Activated effector memory CD4-positive, alpha-beta T cell treated with Interleukin-2 at 50 U/mL for 16 hours (primary cell): ENCODE results near the gene MPHOSPH8.
"Not testable (repeated sequence)": the region's sequence is repeated elsewhere in the genome, so short reads cannot be mapped to it uniquely, and the experiment has no call there.

Experiments used
- DNase-seq: peaks from one replicate; pipeline ENCODE4 v3.0.0-alpha.2; 2020

The MPHOSPH8 gene

DNA sequence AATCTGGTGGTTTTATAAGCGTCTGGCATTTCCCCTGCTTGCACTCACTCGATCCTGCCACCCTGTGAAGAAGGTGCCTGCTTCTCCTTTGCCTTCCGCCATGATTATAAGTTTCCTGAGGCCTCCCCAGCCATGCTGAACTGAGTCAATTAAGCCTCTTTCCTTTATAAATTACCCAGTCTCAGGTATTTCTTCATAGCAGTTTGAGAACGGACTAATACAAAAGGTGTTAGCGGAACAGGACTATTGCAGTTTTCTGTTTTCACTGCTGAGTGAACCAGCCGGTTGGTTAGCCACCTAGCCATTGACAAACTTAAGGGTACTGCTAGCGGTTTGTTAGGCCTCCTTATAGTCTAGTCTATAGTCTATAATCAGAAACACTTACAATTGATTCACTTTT, 2.5 kb downstream of the MPHOSPH8 start:
- not testable (repeated sequence) for DNase-seq

DNA sequence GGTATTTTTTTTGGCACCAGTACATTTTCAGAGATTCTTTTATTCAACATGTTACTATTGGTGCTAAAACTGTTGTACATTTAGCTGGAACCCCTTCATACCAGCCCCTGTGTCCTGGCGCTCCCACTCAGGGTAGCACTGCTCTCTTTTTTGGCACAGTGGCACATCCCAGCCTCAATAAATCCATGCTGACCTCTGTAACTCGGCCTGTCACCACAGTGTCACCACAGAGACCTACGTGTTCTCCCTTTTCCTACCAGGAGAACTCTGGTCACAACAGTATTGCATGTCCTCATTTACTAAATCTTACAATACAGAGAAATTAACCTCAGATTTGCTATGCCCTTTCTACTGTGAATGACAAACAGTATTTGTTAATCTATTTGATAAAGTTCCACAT, 10.2 kb downstream of the MPHOSPH8 start:
- no peak for DNase-seq

DNA sequence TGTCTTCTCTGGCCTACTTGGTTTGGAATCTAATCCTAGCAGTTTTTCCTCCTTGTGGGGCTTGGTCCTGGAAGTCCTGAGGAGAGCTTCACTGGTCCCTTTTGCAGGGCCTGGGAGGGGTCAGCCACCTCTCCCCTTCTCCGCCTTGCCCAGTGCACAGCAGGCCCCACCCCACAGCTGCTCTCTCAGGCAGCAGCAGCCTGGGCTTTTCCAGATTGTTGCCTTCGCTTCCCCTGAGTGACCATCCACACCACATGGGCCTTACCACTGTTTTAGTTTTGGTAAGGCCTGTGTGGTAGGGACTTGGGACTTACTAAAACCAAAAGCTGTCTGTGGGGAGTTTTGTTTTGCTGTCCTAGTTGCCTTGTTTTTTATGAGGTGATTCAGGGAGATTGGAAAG, 11.5 kb downstream of the MPHOSPH8 start:
- no peak for DNase-seq

DNA sequence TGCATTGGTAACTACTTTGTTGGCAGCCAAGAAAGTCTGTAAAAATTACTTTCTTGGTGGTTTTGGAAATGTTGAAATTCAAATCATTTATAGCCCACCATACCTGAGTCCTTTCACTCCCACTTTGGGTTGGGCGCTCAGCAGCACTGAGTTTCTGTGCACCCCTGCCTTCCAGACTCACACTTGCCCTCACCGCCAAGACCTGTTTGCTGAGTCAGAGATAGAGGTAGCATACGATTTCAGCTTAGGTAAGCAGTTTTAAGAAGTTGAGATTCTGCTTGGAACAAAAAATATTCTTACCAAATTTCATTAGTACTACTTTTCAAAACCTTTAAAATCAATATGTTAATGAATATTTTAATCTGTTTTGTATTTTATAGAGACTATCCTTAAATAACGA, 12.6 kb downstream of the MPHOSPH8 start:
- no peak for DNase-seq

DNA sequence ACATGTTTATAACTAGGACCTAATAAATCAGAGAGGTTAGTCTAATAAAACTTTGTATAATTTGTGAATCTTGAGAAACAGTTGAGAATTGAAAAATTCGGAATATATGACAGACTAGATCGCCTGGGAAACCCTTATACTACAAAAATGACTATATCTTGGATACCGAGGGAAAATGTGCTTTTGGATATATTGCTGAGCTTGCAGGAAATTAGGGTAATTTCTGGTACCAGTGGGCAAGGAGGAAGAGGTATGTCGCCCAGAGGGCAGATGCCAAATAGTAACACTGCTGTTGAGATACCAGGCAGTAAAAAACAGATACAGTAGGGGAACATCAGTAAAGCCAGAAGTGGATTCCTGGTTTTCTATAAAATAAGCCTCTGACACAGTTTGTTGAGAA, 17.3 kb downstream of the MPHOSPH8 start:
- DNase-seq = no peak

DNA sequence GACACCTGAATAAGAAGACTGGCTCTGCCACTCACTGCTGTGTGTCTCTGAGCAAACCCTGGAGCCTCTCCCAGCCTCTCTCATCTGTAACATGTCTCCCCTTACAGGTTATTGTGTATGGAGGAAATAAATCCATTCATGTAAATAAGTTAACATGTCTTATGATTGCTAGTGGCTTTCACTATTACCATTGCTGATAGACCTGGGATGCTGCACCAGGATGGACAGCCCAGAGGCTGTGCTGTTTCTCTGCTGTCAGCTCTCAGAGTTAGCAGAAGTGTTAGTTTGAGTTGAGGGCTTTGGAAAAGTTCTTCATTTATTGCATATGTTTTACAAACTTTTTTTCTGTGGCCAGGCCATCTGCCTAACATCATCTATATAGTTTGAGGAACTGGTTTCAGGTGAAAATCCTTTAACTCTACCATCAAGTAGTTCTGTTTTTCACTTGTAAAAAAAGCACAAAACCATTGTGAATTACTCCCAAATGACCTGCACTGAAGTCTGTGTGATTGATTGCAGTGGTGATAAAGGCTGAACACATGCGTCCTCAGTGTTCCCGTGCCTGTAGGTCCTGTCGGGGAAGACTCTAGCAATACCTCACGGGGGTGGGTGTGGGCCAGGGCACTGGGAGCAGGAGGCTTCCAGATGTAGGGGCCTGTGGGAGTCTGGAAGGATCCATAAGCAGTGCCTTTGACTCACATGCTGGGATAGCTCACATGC, 24.6 kb downstream of the MPHOSPH8 start:
- no peak for DNase-seq

DNA sequence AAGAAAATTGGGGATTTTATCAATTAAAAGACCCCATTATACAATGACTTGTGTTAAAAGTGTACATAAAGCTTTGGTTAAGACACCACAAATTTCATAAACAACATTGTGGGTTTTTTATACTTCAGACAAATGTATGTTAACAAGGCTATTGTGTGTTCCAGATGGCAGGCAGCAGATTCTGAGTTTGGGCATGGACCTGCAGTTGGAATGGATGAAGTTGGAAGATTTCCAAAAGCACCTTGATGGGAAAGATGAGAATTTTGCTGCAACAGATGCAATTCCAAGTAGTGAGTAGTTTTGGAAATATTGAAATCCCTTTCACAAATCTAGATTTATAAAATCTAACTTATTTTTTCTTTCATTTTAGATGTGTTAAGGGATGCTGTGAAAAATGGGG, 25.4 kb downstream of the MPHOSPH8 start:
- no peak for DNase-seq

DNA sequence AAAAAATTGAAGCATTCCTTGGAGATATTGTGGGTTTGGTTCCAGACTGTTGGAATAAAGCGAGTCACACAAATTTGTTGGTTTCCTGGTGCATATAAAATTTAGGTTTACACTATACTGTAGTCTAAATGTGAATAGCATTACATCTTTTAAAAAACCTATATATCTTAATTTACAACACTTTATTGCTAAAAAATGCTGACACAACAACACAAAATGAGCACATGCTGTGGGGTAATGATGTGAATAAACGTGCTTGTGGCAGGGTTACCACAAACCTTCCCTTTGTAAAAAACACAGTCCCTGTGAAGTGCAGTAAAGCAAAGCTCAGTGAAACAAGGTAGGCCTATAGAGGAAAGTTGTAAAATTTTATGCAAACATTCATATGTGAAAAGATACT, 27.7 kb downstream of the MPHOSPH8 start:
- DNase-seq = no peak

DNA sequence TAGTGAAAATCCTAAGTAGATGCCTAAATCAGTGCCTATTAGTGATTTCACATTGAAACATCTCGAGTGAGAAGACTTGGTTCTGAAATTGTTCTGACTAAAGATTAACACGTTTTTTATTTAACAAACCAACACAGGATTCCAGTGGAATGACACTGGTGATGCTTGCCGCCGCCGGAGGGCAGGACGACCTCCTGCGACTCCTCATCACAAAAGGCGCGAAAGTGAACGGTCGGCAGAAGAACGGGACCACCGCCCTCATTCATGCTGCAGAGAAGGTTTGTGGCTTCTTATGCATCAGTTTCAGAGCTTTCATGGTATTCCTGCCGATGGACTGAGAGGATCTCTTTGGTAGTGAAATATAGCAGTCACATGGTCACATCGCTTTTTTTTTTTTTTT, 28.1 kb downstream of the MPHOSPH8 start:
- no peak for DNase-seq

DNA sequence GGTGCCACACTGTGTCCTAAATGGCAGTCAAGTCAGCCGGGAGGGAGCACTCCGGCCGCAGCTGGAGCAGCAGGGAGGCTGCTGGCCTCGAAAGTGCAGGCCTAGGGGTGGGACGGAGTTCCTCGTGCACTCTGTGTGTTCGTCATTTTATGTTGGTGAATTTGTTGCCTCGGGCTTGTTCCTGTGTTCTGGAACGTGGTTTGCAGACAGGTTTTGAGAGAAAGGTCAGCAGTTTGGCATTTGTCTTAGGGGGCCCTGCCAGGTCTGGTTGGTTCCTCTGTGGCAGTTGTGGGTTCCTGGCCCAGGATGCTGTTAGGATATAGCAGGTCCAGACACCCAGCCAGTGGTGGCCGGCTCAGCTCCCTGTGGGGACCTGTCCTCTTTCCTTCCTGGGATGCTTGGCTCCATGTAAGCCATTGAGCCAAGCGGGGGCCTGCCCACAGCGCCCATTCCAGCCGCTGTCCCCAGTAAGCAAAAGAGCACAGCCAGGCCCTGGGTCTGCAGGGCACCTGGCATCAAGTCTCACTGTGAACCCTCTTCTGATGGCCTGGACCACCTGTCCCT, 30.0 kb downstream of the MPHOSPH8 start:
- DNase-seq = no peak

DNA sequence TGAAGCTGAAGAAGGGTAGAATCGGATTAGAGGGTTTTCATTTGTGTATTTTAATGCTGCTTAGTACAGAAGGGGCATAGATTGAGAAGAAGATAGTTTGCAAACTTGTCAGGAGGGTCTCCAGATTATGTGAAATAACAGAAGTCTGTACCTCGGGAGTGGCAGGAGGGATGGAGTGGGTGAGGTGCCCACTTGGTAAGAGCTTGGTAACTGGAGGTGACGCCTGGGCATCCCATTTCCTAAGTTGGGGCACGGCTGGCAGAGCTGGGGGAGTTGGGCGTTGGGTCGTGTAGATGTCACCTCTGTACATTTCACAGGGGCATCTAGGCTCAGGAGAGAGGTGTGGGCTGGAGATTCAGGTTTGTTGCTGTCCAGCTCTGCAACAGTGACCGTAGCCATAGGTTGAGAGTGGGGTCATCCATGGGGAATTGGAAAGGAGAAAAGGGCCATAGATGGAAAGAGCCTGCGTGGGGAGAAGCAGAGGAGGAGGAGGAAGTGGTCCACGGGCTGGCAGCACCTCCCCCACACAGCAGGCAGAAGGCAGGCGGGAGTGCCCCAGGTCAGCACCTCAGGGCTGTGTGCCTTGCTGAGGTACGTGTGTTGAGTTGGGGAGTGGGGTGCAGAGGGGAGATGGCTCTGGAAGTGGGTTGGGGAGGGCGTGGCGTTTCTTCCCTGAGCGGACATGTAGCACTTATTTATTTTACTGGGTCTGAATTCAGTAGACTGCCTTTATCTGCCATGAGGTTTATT, 31.2 kb downstream of the MPHOSPH8 start:
- no peak for DNase-seq

DNA sequence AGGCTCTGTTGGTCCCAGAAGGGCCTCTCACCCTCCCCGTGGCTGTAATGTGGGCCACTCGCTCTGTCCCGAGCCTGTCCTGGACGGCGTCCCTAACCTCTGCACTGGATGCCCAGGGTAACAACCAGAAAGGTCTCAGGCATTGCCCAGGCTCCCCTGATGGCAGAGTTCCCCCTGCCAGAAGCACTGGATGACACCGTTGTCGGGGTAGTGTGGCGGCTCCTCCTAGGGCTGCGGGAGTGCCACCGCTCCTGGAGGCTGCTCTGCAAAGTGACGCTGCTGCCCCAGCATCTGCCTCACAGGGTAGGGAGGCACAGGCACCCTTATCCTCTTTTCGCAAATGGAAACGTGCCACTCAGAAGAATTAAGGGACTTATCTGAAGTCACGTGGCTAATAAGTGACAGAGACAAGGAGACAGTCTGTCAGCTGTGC, 32.0 kb downstream of the MPHOSPH8 start:
- no peak for DNase-seq

DNA sequence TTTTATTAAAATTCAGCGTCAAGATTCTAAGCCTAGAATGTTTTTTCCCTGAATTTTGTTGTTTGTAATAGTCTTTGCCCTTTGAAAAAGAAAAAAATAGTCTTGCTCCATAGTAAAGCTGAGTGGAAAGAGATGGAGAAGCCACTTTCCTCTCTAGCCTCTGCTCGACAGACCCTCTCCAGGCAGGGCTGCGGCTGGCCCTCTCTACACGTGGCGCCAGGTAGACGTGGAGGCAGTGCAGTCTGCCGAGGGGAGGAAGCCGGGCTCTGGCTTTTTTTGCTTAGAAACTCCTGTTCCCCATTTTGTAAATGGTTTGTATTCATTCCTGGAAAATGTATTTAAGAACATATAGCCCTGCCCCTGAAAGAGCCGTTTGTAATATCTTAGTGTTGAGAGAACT, 35.3 kb downstream of the MPHOSPH8 start:
- no peak for DNase-seq

DNA sequence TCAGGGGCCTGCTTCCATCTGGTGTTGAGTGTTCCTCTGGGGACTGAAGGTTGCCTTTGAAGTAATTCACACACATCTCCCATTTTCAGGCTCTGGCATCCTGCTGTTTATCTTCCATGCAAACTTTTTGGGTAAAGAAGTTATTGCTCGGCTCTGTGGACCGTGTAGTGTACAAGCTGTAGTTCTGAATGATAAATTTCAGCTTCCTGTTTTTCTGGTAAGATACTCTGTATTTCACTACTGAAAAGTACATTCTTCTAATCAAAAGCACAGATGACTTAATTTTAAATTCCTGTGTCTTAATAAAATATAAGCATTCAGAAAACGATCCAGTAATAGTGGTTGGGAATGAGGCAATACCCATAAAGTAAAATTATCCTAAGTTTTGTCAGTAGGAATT, 36.7 kb downstream of the MPHOSPH8 start:
- no peak for DNase-seq

DNA sequence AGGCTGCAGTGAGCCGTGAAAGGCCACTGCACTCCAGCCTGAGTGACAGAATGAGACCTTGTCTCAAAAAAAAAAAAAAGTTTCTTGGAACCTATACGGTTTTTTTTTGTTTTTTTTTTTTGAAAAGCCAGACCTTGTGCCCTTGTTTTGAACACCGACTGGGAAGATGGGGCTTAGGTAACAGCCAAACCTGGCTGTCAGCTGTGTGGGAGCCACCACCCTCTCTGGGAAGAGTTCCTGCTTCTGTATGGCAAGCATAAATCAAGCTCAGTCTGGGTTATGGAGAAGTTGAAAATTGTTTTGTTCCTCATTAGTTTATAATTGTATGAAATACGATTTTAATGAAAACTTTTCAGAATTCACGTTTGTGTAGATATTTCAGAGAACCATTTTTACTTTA, 39.5 kb downstream of the MPHOSPH8 start:
- no peak for DNase-seq

DNA sequence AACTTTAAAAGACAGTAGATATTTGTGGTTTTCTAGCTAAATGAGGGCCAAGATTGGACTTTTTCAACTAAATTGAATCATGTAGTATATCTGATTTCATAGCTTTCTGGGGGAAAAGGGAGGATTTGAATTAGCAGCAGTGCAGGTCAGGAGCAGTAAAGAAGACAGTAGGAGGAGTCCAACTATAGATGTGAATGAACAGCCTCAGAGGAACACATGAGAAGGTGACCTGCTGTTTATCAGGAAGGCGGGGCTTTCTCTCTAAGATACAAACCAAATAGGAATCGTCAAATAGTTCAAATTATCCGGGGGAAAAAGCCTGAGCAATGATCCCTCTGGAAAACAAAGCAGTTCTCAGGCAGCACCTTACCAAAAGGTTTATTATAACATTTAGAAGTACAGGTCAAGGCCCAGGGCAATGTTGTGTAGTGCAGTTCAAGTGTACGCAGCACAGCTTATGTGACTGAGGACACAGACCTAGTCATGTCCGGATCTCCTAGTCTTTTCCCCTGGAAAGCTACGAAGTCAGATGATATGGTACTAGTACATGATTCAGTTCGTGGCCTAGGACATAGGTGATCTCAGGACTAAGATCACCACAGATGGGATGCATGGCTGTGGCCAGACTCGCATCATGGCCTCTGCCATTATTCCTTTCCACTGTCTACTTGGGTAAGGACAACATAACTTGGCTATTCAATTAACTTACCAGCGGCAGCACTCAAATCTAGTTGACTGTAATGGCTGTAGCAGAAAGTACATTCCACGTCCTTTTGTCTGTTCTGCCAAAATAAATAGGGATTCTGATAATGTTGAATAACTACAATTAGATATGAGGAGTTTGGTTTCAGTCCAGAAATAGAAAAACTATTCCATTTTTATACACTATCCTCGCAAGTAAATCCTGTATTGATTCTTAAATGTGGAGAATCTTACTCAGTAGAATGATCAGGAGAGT, 40.3 kb downstream of the MPHOSPH8 start:
- DNase-seq = no peak

DNA sequence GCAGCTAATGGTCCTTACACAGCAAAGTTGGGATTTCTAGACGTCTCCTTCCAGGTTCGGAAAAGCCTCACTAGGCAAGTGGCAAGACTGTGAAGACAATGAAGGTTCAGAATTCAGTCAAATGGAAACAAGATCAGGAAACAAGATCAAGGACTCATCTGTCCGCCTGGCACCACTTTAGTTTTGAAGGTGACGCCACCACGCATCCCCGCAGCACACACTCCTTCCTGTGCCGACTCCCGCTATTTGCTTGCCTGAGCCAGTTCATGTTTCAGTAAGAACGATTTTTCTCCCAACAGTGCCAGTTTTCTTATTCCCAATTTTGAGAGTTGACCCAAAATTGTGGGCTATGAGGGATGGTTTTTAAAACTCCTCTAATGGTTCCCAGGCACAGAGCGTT, 41.4 kb downstream of the MPHOSPH8 start:
- no peak for DNase-seq

DNA sequence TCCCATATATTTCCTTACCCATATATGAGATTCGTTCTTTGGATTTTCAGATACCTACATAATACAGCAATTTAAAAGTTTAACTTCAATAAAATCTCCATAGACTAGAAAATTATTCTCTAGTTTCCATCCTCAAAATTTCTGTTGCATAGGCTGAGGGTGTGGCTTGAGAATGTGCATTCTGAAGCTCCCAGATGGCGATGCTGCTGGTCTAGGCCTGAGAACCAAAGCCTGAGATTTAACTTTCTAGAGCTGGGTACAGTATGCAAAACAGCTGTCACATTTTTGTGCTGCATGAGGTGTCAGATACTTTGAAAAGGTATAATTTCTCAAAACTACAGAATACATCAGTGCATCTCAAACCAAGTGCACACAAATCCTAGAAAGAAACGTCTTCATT, 42.7 kb downstream of the MPHOSPH8 start:
- no peak for DNase-seq

DNA sequence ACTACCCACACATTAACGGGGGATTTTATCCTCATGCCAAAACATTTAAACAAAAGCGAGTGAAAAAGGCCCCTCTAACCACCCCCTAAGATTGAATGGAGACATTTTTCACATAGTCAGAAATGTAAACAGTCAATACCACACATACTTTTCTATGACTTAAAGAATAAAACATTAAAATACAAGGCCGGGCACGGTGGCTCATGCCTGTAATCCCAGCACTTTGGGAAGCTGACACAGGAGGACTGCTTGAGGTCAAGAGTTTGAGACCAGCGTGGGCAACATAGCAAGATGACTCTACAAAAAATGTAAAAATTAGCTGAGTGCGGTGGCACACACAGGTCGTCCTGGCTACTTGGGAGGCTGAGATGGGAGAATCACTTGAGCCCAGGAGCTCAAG, 47.3 kb downstream of the MPHOSPH8 start:
- no peak for DNase-seq

DNA sequence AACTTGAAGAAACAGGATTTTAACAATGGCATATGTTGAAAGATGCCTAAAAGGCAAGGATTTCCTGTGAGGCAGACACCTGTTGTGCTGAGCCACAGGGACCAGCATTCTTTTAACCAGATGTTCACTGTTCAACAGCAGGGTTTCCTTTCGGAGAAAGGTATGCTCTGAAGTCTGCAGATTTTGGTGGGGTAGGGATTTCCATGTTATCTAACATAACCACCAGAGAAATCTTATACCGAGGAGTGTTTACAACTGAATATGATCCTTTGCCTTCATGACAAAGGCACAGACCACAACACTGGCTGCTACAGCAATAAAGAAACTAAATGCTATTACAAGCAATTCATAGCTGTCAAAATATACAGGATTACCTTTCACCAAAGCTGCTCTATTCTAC, 48.1 kb downstream of the MPHOSPH8 start:
- no peak for DNase-seq

DNA sequence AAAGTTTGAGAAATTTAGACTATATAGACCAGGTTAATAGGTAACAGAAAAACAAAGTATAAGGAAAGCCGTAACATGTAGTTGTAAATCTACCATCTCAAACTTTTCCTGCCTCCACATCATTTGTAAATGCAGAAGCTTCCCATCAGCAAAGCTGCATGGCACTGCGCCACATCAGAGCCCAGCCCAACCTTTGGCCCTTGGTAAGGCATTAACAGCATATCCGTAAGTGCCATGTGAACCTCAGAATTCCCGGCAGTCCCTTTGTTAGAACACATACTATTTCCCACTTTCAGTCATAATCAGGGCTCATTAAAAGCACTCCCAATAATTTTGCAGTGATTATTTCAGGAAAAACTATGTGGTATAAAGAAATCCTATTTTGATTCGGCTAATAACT, 51.6 kb downstream of the MPHOSPH8 start:
- no peak for DNase-seq

DNA sequence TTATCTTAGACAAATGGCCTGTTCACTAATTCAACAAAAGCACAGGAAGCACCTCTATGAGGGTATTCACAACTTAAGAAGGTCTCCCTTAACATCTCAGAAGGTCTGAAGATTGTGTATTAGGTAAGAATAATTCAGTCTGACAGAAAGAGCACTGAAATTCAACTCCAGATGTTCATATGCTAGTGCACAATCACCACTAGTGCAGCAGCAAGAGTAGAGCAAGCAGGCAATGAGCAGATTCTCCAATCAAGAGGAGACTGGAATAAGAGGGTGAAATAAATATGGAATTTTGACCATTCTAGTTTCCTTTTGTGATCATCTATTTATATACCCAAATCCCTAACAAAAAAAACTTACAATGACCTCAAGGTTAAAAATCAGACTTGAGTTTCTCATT, 52.0 kb downstream of the MPHOSPH8 start:
- no peak for DNase-seq

DNA sequence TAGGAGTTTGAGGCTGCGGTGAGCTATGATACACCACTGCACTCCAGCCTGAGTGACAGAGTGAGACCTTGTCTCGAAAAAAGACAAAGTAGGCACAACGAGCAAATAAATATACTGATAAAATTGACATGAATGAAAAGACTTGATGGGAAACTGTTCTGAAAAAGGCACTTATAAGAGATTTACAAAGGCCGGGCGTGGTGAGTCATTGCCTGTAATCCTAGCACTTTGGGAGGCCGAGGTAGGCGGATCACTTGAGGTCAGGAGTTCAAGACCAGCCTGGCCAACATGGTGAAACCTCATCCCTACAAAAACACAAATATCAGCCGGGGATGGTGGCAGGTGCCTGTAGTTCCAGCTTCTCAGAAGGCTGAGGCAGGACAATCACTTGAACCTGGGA, 58.0 kb downstream of the MPHOSPH8 start:
- DNase-seq = not testable (repeated sequence)
